Activated CD4-positive, alpha-beta T cell treated with anti-CD3 and anti-CD28 coated beads for 4 hours (primary cell): ENCODE data around the gene CD3G.

Experiments
- DNase-seq, 2 donors: peaks; one replicate each; pipeline ENCODE4 v3.0.0-alpha.2; 2020

The CD3G gene

DNA sequence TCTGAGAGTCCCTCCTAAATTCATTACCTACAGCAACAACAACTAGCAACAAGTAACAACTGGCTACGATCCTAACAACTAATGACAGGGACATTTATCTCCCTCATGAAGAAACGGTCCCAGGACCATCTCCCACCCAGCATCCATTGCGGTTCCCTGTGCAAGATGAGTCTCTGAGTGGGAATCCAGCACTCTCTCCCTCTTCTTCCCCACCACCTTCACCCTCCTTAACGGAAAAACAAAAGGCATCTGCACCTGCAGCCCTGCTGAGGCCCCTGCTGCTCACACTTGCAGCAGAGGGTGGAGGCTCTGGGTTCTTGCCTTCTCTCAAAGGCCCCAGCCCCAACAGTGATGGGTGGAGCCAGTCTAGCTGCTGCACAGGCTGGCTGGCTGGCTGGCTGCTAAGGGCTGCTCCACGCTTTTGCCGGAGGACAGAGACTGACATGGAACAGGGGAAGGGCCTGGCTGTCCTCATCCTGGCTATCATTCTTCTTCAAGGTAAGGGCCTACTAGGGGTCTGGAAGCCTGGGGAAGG, at the start of gene CD3G:
CD3G (plus strand) TSS at position 364 of the 535 bp plus-strand sequence; CDS start at position 444, 80 bp downstream.
- DNase-seq, result peak; percentile 70 to 72

GRCh38 chr11:118295199-118295598, 48.9 kb upstream of the CD3G start:
- DNase-seq, result no peak

GRCh38 chr11:118295815-118296454, 48.2 kb upstream of the CD3G start:
- peak; percentile 54 to 71 for DNase-seq

DNA sequence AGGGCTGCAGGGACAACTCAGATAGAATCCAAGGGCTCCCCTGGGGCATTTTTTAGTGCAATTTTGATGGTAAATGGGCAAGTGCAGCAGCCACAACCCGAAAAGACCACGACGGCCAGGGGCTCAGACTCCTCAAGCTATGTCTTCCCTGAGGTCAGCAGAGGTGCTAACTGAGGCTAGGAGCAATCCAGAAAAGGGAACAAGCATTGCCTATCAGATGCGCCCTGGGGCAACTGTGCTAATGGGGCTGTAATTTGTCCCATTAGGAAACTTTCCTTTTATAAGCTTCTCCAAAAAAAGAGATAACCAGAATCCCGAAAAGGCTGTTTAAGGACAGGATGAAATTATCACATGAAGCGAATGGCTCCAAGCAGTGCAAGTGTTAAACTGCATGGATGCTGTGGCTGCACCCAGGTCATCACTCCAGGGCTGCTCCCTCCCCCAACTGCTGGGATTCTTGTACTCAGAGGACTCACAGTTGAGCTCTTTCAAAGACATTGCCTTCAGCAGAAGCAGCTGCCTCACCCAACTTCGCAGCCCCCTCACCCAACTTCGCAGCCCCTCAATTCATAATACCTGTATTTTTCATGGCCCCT, 42.4 kb upstream of the CD3G start:
- DNase-seq, result no peak

- no peak for DNase-seq
These were observed 39.9 kb upstream of the CD3G start for GRCh38 chr11:118304227-118304567.

DNA sequence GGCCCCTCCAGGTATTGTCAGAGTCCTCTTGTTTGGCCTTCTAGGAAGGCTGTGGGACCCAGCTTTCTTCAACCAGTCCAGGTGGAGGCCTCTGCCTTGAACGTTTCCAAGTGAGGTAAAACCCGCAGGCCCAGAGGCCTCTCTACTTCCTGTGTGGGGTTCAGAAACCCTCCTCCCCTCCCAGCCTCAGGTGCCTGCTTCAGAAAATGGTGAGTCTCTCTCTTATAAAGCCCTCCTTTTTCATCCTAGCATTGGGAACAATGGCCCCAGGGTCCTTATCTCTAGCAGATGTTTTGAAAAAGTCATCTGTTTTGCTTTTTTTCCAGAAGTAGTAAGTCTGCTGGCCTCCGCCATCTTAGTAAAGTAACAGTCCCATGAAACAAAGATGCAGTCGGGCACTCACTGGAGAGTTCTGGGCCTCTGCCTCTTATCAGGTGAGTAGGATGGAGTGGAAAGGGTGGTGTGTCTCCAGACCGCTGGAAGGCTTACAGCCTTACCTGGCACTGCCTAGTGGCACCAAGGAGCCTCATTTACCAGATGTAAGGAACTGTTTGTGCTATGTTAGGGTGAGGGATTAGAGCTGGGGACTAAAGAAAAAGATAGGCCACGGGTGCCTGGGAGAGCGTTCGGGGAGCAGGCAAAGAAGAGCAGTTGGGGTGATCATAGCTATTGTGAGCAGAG, 39.4 kb upstream of the CD3G start, which contains the start of gene CD3E:
CD3E (plus strand) TSS at position 163 of the 681 bp plus-strand sequence; CDS start at position 386, 223 bp downstream.
- peak; percentile 59 to 67 for DNase-seq

DNA sequence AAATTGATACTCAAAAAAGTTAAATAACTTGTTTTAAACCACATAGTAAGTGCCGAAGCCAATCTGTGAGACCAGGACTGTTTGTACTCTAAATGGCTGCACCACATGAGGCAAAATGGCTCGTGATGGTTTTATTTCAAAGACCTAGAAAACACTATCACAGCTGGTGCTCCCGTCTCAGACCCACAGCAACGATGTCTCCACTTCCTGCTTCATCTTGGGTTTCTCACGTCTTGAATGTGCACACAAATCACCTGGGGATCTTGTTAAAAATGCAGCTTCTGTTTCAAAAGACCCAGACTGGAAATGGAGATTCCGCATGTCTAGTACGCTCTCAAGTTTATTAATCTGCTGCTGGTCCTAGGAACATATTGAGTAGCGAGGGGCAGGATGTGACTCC, 38.4 kb upstream of the CD3G start:
- peak; percentile 34 to 39 for DNase-seq

DNA sequence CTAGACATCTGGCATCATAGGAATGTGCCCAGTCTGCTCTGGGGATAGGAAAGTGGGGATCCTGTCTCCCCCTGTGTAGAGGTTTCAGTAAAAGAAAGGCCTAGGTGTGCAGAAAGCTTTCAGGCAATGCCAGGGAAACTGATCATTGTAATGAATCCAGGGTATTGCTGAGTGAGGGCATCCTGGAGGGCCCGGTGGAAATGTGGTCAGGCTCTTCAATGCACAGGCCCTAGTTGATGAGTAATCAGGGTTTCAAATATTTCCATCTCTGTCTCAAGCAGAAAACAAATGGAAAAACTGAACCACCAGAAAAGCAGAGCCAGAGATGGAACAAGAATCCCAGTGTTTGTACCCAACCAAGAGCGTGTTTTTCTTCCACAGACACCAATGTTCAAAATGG, 37.6 kb upstream of the CD3G start:
- DNase-seq, result peak; percentile 57 to 65

GRCh38 chr11:118308995-118309528, 35.1 kb upstream of the CD3G start:
- DNase-seq, result peak; percentile 25 to 44

DNA sequence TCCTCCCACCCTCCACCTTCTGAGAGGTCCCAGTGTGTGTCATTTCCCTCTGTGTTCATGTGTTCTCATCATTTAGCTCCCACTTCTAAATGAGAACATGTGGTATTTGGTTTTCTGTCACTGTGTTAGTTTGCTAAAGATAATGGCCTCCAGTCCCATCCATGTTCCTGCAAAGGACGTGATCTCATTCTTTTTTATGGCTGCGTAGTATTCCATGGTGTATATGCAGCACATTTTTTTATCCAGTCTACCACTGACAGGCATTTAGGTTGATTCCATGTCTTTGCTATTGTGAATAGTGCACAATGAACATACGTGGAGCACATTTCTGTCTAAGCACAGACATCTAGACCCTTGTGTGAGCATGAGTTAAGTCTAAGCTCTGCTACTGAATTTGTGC, 33.9 kb upstream of the CD3G start:
- no peak for DNase-seq

DNA sequence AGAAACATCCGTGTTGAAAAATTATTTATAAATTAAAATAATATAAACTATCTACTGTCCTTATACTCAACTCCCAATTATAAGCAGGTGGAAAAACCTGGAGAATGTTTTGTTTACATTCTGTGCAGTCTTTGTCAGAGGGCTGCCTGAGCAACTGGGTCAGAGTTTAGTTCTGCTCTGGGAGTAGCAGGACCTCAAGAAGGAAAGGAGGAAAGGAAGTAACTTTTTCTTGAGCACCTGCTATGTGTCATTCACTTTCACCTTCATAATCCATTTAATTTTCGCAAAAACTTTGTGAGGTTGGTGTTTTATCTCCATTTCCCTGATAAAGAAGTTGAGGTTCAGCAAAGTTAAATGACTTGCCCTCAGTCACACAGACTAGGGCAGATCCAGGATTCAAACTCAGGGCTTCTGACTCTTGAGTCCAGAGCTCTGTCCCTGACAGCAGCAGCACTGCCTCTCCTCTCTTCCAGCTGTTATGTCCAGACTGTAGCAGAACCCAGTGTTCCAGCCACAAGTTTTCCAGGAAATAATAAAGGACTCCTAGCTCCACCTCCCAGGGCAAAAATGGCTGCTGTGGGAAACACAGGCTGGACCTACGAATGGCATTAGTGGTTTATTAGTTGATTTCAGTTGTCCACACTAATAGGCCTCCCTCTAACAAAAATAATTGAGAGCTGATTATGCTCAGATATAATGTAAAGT, 33.2 kb upstream of the CD3G start:
- no peak for DNase-seq

GRCh38 chr11:118311518-118311917, 32.6 kb upstream of the CD3G start:
- no peak for DNase-seq

GRCh38 chr11:118312328-118312727, 31.8 kb upstream of the CD3G start:
- DNase-seq, result no peak

GRCh38 chr11:118313242-118313641, 30.9 kb upstream of the CD3G start:
- DNase-seq, result no peak

GRCh38 chr11:118314988-118315411, 29.1 kb upstream of the CD3G start:
- DNase-seq, result no peak

- DNase-seq, result no peak
These were observed 26.0 kb upstream of the CD3G start for GRCh38 chr11:118318124-118318523.

GRCh38 chr11:118318581-118319336, 25.4 kb upstream of the CD3G start:
- no peak for DNase-seq

DNA sequence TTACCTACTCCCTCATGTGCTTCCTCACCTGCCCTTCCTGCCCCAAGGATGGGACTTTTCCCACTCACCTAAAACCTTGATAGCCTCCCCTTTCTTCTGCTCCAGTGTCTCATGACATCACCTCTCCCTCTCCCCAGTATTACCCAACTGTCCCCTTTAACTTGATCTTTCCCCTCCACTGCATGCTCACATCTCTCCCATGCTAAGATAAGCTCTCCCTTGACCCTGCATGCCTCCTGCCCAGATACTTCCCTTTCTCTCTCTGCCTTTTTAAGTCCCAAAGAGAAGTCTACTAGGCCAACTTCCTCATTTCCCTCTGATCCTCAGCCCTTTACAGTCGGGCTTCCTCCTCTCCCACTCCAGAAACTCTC, 24.8 kb upstream of the CD3G start:
- DNase-seq, result no peak

- no peak for DNase-seq
These were observed 23.6 kb upstream of the CD3G start for GRCh38 chr11:118320515-118320914.

- no peak for DNase-seq
These were observed 22.6 kb upstream of the CD3G start for GRCh38 chr11:118321386-118322082.

DNA sequence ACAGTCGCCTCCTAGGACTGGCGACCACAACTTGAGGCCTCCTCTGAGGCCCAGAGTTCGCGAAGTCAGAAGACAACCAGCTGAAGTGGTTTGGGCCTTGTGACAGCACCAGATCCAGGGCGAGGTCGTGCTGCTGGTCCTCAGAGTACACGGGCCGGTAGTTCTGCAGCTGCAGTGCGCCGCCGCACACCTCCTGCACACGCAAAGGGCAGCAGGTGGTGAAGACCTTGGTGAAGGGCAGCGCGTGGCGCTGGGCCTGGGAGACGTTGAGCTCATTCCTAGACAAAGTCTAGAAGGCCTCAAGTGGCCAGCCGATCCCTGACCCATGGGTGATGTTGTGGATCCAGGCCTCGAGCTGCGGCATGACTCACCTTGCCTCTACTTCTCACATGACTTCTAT, 21.4 kb upstream of the CD3G start:
- DNase-seq, result no peak

DNA sequence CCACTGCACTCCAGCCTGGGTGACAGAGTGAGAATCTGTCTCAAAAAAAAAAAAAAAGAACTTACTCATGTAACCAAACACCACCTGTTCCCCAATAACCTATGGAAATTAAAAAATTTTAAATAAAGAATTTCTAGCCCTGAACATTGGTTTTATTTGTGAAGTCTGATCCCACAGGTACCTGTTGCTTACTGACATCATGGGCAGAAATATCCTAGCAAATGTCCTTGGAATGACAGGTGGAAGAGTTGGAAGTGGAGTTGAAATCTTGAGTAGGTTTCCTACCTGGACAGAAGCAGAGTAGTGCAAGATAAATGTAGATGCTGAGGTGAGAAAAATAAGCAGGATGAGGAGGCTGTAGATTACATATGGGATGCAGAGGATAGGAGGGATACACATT, 18.9 kb upstream of the CD3G start:
- DNase-seq, result no peak
